ENCODE data around the gene VWDE.

VWDE gene

GRCh38 chr7:12287901-12288300, 115.8 kb downstream of the VWDE start:
- no peak overlapping the region for H3K4me3 ChIP-seq (ENCODE audit: low read depth, low read length)
- DNase-seq (ENCODE audit: low read depth): no peak
- TF ChIP-seq, protein P1, sequence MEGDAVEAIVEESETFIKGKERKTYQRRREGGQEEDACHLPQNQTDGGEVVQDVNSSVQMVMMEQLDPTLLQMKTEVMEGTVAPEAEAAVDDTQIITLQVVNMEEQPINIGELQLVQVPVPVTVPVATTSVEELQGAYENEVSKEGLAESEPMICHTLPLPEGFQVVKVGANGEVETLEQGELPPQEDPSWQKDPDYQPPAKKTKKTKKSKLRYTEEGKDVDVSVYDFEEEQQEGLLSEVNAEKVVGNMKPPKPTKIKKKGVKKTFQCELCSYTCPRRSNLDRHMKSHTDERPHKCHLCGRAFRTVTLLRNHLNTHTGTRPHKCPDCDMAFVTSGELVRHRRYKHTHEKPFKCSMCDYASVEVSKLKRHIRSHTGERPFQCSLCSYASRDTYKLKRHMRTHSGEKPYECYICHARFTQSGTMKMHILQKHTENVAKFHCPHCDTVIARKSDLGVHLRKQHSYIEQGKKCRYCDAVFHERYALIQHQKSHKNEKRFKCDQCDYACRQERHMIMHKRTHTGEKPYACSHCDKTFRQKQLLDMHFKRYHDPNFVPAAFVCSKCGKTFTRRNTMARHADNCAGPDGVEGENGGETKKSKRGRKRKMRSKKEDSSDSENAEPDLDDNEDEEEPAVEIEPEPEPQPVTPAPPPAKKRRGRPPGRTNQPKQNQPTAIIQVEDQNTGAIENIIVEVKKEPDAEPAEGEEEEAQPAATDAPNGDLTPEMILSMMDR (IDR thresholded peaks at IDR 0.05; ENCODE audit: low read depth, low read length, missing control alignments): no peak
- in situ Hi-C loops (cut with HindIII; ENCODE audit: low sequenced_read_pairs): no loop called here

- TF ChIP-seq, protein P1 (IDR thresholded peaks at IDR 0.05; ENCODE audit: low read depth, low read length, missing control alignments): no peak
- H3K4me3 ChIP-seq (ENCODE audit: low read depth, low read length): no peak overlapping the region
- in situ Hi-C loops (cut with HindIII; ENCODE audit: low sequenced_read_pairs): no loop called here
- no peak for DNase-seq (ENCODE audit: low read depth)
Measured at GRCh38 chr7:12281038-12281437, 122.6 kb downstream of the VWDE start.

All from astrocyte of the cerebellum (primary cell).